ENCODE results near the gene TRIM17.

Gene TRIM17

GRCh38 chr1:228429698-228430097 is 13.0 kb upstream of the TRIM17 start:
- H3K79me2 ChIP-seq (ENCODE audit: insufficient read depth, low read depth): no peaks in the 10 kb centered on the region
- H3K4me2 ChIP-seq: no peak overlapping the region
- no peak for TF ChIP-seq CTCF (conservative IDR thresholded peaks at IDR 0.05; ENCODE audit: low read depth, low read length)
- H4K20me1 ChIP-seq (ENCODE audit: insufficient read depth): no peaks in the 10 kb centered on the region
- H3K27ac ChIP-seq: no peak overlapping the region
- no peaks in the 10 kb centered on the region for H3K36me3 ChIP-seq (ENCODE audit: insufficient read depth)
- no peak overlapping the region for H3K4me3 ChIP-seq (IDR thresholded peaks at IDR 0.05; ENCODE audit: insufficient read depth, low read depth, low read length)
- H3K9ac ChIP-seq: no peak overlapping the region
- H2AFZ ChIP-seq (ENCODE audit: low read depth): no peak overlapping the region
- no peaks in the 10 kb centered on the region for H3K4me1 ChIP-seq (ENCODE audit: low read depth, poor library complexity, severe bottlenecking)
- H3K27me3 ChIP-seq (ENCODE audit: insufficient read depth, low read depth): no peaks in the 10 kb centered on the region

- Histone ChIP-seq H2AFZ (ENCODE audit: low read depth) (no peak overlapping the region), H3K27me3 (ENCODE audit: insufficient read depth, low read depth) (no peaks in the 10 kb centered on the region), H3K27ac (no peak overlapping the region), H3K4me2 (no peak overlapping the region), H3K36me3 (ENCODE audit: insufficient read depth) (no peaks in the 10 kb centered on the region), H3K9ac (no peak overlapping the region), H4K20me1 (ENCODE audit: insufficient read depth) (no peaks in the 10 kb centered on the region), H3K79me2 (ENCODE audit: insufficient read depth, low read depth) (no peaks in the 10 kb centered on the region), H3K4me1 (ENCODE audit: low read depth, poor library complexity, severe bottlenecking) (no peaks in the 10 kb centered on the region), H3K4me3 (IDR thresholded peaks at IDR 0.05; ENCODE audit: insufficient read depth, low read depth, low read length) (no peak overlapping the region)
- no peak for TF ChIP-seq CTCF (conservative IDR thresholded peaks at IDR 0.05; ENCODE audit: low read depth, low read length)
Observed at GRCh38 chr1:228429007-228429406, 12.3 kb upstream of the TRIM17 start.

GRCh38 chr1:228428412-228428811 is 11.8 kb upstream of the TRIM17 start:
- Histone ChIP-seq H3K9ac (no peak overlapping the region), H3K27ac (no peak overlapping the region), H3K27me3 (ENCODE audit: insufficient read depth, low read depth) (no peaks in the 10 kb centered on the region), H4K20me1 (ENCODE audit: insufficient read depth) (no peaks in the 10 kb centered on the region), H3K79me2 (ENCODE audit: insufficient read depth, low read depth) (no peaks in the 10 kb centered on the region), H2AFZ (ENCODE audit: low read depth) (no peak overlapping the region), H3K4me2 (no peak overlapping the region), H3K4me3 (IDR thresholded peaks at IDR 0.05; ENCODE audit: insufficient read depth, low read depth, low read length) (no peak overlapping the region), H3K36me3 (ENCODE audit: insufficient read depth) (no peaks in the 10 kb centered on the region), H3K4me1 (ENCODE audit: low read depth, poor library complexity, severe bottlenecking) (no peaks in the 10 kb centered on the region)
- no peak for TF ChIP-seq CTCF (conservative IDR thresholded peaks at IDR 0.05; ENCODE audit: low read depth, low read length)

- Histone ChIP-seq H2AFZ (ENCODE audit: low read depth) (no peak overlapping the region), H3K4me1 (ENCODE audit: low read depth, poor library complexity, severe bottlenecking) (no peaks in the 10 kb centered on the region), H3K36me3 (ENCODE audit: insufficient read depth) (no peaks in the 10 kb centered on the region), H3K27ac (no peak overlapping the region), H3K27me3 (ENCODE audit: insufficient read depth, low read depth) (no peaks in the 10 kb centered on the region), H3K79me2 (ENCODE audit: insufficient read depth, low read depth) (no peaks in the 10 kb centered on the region), H3K4me2 (no peak overlapping the region), H3K9ac (no peak overlapping the region), H4K20me1 (ENCODE audit: insufficient read depth) (no peaks in the 10 kb centered on the region), H3K4me3 (IDR thresholded peaks at IDR 0.05; ENCODE audit: insufficient read depth, low read depth, low read length) (no peak overlapping the region)
- TF ChIP-seq CTCF (conservative IDR thresholded peaks at IDR 0.05; ENCODE audit: low read depth, low read length): no peak
Observed at GRCh38 chr1:228426518-228427175, 10.0 kb upstream of the TRIM17 start.

Data from KMS-11 (cell line).